ENCODE data around the gene LTBP3.

LTBP3 gene

GRCh38 chr11:65592858-65593517, 34.8 kb upstream of the LTBP3 start:
- POLR2A ChIA-PET: interaction anchor here (0.5 to 1.7 kb wide), 4 partner anchors 12 to 171 kb away, joined by 3 to 5 read pairs (median 5); no protein-coding TSS in a partner anchor
- no peak overlapping the region for H3K4me3 ChIP-seq (ENCODE audit: low read depth, low read length)
- DNase-seq (ENCODE audit: low read depth, low spot score): no peak
- no peak for TF ChIP-seq CTCF (IDR thresholded peaks at IDR 0.05; ENCODE audit: insufficient read depth, low read length, missing control alignments)
- CTCF ChIA-PET: interaction anchor here (0.6 to 10.6 kb wide), 21 partner anchors 10 to 231 kb away, joined by 3 to 182 read pairs (median 7); partner anchors contain the start of genes EHBP1L1, FAM89B, MAP3K11 and PCNX3

- ChIA-PET CTCF (interaction anchor here (1.1 to 10.6 kb wide), 10 partner anchors 9 to 227 kb away, joined by 3 to 182 read pairs (median 12); partner anchors contain the start of genes EHBP1L1, FAM89B, MAP3K11 and PCNX3), POLR2A (interaction anchor here (0.6 to 1.7 kb wide), 3 partner anchors 11 to 61 kb away, joined by 3 to 5 read pairs (median 3); no protein-coding TSS in a partner anchor)
- no peak overlapping the region for H3K4me3 ChIP-seq (ENCODE audit: low read depth, low read length)
- no peak for TF ChIP-seq CTCF (IDR thresholded peaks at IDR 0.05; ENCODE audit: insufficient read depth, low read length, missing control alignments)
- no peak for DNase-seq (ENCODE audit: low read depth, low spot score)
These were observed 34.0 kb upstream of the LTBP3 start for GRCh38 chr11:65591939-65592857.

GRCh38 chr11:65590240-65590738, 32.1 kb upstream of the LTBP3 start:
- ChIA-PET POLR2A (interaction anchor here (0.8 kb wide), 1 partner anchor 13 kb away, joined by 3 read pairs; no protein-coding TSS in a partner anchor), CTCF (interaction anchor here (0.7 to 10.6 kb wide), 8 partner anchors 8 to 50 kb away, joined by 3 to 182 read pairs (median 5); partner anchors contain the start of genes EHBP1L1, FAM89B and ZNRD2)
- H3K4me3 ChIP-seq (ENCODE audit: low read depth, low read length): no peak overlapping the region
- TF ChIP-seq CTCF (IDR thresholded peaks at IDR 0.05; ENCODE audit: insufficient read depth, low read length, missing control alignments): no peak
- no peak for DNase-seq (ENCODE audit: low read depth, low spot score)

GRCh38 chr11:65589444-65590239, 31.5 kb upstream of the LTBP3 start:
- DNase-seq (ENCODE audit: low read depth, low spot score): no peak
- ChIA-PET POLR2A (interaction anchor here (0.8 kb wide), 1 partner anchor 14 kb away, joined by 3 read pairs; no protein-coding TSS in a partner anchor), CTCF (interaction anchor here (0.7 to 10.6 kb wide), 9 partner anchors 8 to 49 kb away, joined by 3 to 182 read pairs (median 5); partner anchors contain the start of genes EHBP1L1, FAM89B and ZNRD2)
- no peak for TF ChIP-seq CTCF (IDR thresholded peaks at IDR 0.05; ENCODE audit: insufficient read depth, low read length, missing control alignments)
- no peak overlapping the region for H3K4me3 ChIP-seq (ENCODE audit: low read depth, low read length)

GRCh38 chr11:65588199-65589054, 30.3 kb upstream of the LTBP3 start:
- peak; percentile 57 for TF ChIP-seq CTCF (IDR thresholded peaks at IDR 0.05; ENCODE audit: insufficient read depth, low read length, missing control alignments)
- DNase-seq (ENCODE audit: low read depth, low spot score): no peak
- CTCF ChIA-PET: interaction anchor here (1.4 to 10.6 kb wide), 6 partner anchors 9 to 48 kb away, joined by 5 to 182 read pairs (median 23); partner anchors contain the start of genes EHBP1L1, FAM89B, MAP3K11 and ZNRD2
- POLR2A ChIA-PET: interaction anchor here (2.1 to 3.9 kb wide), 2 partner anchors 12 to 16 kb away, joined by 7 to 18 read pairs; partner anchors contain the start of genes EHBP1L1 and FAM89B
- no peak overlapping the region for H3K4me3 ChIP-seq (ENCODE audit: low read depth, low read length)
